Measurements from ENCODE around the gene AK5.
"Not testable (repeated sequence)": the region's sequence is repeated elsewhere in the genome, so short reads cannot be mapped to it uniquely, and the experiment has no call there.

The AK5 gene

GRCh38 chr1:77494026-77494425 lies 212.2 kb downstream of the AK5 start:
- DNase-seq (ENCODE audit: low spot score): no peak

DNA sequence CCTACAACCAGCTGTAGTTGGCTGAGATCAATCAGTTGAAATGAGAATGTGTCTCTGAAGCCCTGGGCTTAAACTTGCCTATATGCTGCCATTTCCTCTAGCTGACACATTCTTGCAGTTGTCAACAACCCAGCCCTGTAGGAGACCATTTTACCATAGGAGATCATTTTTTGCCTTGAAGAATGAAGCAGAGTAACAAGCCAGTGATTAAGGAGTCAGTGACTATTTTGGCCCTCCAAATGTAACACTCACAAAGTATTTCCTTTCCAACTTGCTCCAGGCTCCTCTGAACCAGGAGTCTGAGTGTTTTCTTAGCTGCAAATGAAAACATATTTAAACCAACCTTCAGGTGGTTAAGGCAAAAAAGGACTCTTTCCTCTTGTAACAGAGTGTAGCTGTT lies 217.1 kb downstream of the AK5 start:
- no peak for DNase-seq (ENCODE audit: low spot score)

DNA sequence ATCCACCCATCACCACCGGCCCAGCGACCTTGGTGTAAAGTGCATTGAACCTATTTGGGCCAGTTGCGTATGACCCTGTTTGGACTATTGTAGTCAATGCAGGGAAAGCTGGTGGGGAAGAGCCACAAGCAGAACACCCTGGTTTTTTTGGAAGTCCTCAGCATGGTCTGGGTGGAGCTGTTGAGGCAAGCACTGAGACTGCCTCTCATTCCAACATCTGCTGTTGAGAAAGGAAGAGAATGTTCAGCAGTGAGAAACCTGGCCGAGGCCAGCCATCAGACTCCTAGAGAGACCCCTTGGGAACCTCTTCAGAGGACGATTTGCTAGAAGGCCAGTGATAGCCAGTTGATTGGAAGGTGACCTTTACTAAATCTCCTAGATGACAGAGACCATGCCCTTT lies 217.6 kb downstream of the AK5 start:
- no peak for DNase-seq (ENCODE audit: low spot score)

DNA sequence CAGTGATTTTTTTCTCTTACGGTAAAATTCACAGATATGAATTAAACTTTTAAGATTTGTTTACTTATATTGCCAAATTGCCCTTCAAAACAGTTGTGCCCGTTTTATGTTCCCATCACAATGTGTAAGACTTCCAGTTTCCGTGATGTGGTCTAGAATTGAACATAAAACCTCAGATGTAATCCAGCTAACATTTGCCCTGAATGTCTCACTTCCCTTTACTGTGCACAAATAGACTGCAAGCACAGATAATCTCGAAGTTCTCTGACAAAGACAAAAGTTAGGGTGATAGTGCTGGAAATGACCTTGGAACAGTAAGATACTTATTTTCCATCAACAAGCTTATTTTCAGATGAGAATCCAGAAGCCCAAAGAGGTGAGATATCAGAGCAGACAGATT lies 223.2 kb downstream of the AK5 start:
- DNase-seq (ENCODE audit: low spot score): no peak

DNA sequence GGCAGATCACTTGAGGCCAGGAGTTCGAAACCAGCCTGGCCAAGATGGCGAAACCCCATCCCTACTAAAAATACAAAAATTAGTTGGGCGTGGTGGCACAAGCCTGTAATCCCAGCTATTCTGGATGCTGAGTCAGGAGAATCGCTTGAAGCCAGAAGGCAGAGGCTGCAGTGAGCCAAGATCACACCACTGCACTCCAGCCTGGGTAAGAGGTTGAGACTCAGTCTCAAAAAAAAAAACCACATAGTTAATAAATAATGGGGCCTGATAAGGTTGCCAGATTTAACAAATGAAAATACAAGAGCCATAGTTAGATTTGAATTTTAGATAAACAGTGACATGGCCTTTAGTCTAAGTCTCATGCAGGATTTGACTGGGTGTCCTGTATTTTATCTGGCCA lies 225.0 kb downstream of the AK5 start:
- no peak for DNase-seq (ENCODE audit: low spot score)

DNA sequence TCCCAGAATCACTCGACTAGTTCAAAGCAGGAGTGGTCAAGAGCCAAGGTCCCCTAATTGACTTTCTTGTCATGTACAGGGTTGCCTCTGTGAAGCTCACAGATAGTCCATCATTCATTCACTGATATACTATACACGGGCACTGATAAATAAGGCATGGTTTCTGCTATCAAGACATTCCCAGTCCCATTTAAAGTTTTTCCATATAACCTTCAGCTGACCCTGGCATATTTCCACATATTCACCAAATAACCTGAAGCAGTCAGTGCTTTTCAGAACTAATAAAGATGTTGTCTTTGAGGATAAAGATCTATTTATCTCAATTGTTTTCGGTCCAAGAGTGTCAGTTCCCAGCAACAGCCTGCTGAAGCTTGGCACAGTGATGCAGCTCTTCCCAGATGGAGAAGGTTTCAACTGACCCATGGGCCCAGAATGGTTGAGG lies 227.3 kb downstream of the AK5 start:
- no peak for DNase-seq (ENCODE audit: low spot score)

DNA sequence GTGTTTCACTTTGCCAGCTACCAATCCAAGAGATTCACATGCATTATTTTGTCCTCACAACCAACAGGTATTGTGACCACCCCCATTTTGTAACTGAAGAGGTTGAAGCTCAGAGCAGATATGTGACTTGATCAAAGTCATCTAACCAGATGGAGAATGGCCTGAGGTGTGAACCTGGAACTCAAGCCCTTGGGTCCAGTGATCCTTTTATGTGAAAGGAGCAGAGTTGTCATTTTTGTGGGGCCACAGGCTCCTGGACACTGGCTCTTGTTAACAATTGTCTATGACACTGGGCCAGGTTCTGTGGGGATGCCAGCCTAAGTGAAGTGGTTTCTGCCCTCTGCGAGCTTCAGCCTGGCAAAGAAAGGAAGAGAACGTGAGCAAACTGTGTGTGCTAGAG lies 228.1 kb downstream of the AK5 start:
- DNase-seq (ENCODE audit: low spot score): no peak

- DNase-seq (ENCODE audit: low spot score): no peak
Measured at GRCh38 chr1:77511440-77511840, 229.6 kb downstream of the AK5 start.

GRCh38 chr1:77512650-77513049 lies 230.8 kb downstream of the AK5 start:
- DNase-seq (ENCODE audit: low spot score): not testable (repeated sequence)

- no peak for DNase-seq (ENCODE audit: low spot score)
Measured at GRCh38 chr1:77513839-77514763, 232.3 kb downstream of the AK5 start.

- DNase-seq (ENCODE audit: low spot score): peak; percentile 13
Measured at GRCh38 chr1:77514921-77515776, 233.3 kb downstream of the AK5 start.

GRCh38 chr1:77516106-77516505 lies 234.3 kb downstream of the AK5 start:
- DNase-seq (ENCODE audit: low spot score): no peak

DNA sequence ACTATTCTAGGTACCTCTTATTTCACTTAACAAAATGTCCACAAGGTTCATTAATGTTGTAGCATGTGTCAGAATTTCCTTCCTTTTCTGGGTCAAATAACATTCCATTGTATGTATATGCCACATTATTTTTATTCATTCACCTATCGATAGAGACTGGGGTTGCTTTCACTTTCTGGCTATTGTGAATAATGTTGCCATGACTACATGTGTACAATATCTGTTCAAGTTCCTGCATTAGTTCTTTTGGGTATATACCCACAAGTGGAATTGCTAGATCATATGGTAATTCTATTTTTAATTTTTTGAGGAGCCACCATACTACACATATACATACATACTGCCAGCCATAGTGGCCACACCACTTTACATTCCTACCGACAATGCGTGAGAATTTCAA lies 242.2 kb downstream of the AK5 start:
- DNase-seq (ENCODE audit: low spot score): no peak

DNA sequence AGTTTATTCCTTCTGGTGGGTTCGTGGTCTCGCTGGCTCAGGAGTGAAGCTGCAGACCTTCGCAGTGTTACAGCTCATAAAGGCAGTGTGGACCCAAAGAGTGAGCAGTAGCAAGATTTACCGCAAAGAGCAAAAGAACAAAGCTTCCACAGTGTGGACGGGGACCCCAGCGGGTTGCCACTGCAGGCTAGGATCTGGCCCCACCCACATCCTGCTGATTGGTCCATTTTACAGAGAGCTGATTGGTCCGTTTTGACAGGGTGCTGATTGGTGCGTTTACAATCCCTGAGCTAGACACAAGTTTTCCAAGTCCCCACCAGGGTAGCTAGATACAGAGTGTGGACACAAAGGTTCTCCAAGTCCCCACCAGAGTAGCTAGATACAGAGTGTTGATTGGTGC lies 249.3 kb downstream of the AK5 start:
- not testable (repeated sequence) for DNase-seq (ENCODE audit: low spot score)

DNA sequence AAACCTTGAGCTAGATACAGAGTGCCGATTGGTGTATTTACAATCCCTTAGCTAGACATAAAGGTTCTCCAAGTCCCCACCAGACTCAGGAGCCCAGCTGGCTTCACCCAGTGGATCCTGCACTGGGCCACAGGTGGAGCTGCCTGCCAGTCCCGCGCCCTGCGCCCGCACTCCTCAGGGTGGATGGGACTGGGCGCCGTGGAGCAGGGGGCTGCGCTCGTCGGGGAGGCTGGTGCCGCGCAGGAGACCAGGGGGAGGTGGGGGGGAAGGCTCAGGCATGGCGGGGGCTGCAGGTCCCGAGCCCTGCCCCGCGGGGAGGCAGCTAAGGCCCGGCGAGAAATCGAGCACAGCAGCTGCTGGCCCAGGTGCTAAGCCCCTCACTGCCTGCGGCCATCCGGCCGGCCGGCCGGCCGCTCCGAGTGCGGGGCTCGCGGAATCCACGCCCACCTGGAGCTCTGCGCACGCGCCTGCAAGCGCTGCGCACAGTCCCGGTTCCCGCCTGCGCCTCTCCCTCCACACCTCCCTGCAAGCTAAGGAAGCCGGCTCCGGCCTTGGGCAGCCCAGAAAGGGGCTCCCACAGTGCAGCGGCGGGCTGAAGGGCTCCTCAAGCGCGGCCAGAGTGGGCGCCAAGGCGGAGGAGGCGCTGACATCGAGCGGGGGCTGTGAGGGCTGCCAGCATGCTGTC lies 249.9 kb downstream of the AK5 start:
- not testable (repeated sequence) for DNase-seq (ENCODE audit: low spot score)

GRCh38 chr1:77532641-77533040 lies 250.8 kb downstream of the AK5 start:
- DNase-seq (ENCODE audit: low spot score): no peak

- DNase-seq (ENCODE audit: low spot score): peak; percentile 66
Measured at GRCh38 chr1:77533660-77534305, 252.0 kb downstream of the AK5 start.

DNA sequence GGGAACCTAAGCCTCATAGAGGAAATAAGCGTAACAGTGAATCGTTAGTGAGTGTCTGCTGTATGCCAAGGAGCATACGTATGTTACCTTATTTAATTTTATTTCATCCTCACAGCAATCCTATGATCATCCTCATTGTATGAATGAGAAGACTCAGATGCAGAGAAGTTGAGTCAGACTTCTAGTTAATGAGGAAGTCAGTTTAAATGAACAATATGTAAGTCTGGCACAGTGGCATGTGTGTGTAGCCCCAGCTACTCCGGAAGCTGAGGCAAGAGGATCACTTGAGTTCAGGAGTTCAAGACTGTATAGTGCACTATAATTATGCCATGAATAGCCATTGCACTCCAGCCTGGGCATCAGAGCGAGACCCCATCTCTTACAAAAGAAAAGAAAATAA lies 252.6 kb downstream of the AK5 start:
- DNase-seq (ENCODE audit: low spot score): no peak

DNA sequence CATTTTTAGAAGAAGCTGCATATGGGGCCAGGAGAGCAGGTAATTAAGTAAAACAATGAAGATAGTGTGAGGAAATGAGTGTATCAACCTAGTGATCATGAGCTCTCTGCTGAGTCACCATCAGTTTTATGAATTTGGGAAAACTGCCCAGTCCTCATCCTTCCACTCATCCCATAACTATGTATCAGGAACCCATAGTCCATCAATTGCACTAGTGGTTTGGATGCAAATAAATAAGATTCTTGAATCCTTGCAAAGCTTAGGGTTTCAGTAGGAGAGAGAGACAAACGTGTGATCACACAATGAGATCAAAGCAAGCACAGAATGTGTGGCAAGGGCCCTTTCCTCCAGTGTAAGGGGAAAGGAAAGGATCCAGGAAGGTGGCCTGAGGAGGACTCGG lies 255.0 kb downstream of the AK5 start:
- DNase-seq (ENCODE audit: low spot score): no peak

- no peak for DNase-seq (ENCODE audit: low spot score)
Measured at GRCh38 chr1:77538956-77539518, 257.2 kb downstream of the AK5 start.

- DNase-seq (ENCODE audit: low spot score): no peak
Measured at GRCh38 chr1:77539519-77540142, 257.8 kb downstream of the AK5 start.

All from SK-N-DZ (cell line).